ENCODE measurements around the gene TAOK3. TPM values are rescaled to one million over a fixed set of nuclear protein-coding genes. Genes with fewer than 3 reads are reported as not detected.

Gene TAOK3
- total and polyA plus RNA-seq, 9 of the 15 experiments (the other 6 are each of a cell fraction or from before 2014, with no cell fraction given) = 24.3 to 83.5 (median 47.1) TPM

DNA sequence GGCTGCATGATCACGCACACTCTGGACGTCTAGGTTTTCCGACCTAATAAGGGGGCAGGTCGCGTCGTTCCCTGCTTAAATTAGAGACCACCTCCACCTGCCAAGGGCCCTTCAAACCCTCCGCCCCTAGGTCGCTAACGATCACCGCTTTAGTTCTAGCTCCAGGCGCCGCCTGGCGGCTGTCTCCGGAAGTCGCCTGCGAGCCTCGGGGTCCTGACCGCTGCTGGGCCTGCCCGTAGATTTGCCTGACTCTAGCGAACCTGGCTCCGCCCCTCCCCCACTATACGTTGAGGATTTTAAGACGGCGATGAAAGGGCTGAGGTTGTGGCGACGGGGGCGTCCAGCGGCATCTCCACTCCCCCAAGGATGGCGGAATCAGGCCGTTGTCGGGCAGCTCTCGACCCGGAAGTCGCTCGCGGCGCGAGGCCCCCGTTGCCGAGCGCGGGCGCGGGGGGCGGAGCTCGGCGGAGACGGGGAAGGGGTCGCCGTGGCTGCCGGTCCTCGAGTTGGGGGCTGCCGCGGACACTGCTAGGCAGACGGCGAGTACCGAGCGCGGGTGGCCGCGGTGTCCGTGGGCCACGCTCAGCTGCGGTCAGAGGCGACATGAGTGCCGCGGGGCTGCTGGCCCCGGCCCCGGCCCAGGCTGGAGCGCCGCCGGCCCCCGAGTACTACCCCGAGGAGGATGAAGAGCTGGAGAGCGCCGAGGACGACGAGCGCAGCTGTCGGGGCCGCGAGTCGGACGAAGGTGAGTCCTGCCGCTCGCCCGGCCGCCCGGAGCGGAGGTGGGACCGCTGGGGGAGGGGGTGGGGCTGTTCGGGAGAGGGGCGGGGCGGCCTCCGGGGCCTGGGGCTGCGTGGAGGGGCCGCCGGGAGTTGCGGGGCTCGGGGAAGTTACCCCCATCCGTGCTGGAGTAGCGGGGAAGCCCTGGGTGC, 3.6 kb upstream of the TAOK3 start, which contains the start of gene SUDS3 (continued):
- TF ChIP-seq ZNF23 (CRISPR knock-in tag; IDR thresholded peaks at IDR 0.05) = no peak
- no peak for TF ChIP-seq COPS2 (conservative IDR thresholded peaks at IDR 0.05)
- TF ChIP-seq IFI16 (CRISPR knock-in tag; IDR thresholded peaks at IDR 0.05) = no peak
- no peak for TF ChIP-seq ZNF140 (CRISPR knock-in tag; IDR thresholded peaks at IDR 0.05)
- TF ChIP-seq ZMIZ1 (IDR thresholded peaks at IDR 0.05; ENCODE audit: low read depth in 2 of 2, low read length in 2 of 2) = 0 out of 4 replicates have a peak, but pooled peaks of 1 of the 2 experiments have one; percentile 40
- TF ChIP-seq STAG1 (CRISPR knock-in tag; IDR thresholded peaks at IDR 0.05; ENCODE audit: borderline replicate concordance) = peak; percentile 85
- no peak for TF ChIP-seq MTF1 (CRISPR knock-in tag; IDR thresholded peaks at IDR 0.05; ENCODE audit: borderline replicate concordance)
- no peak for TF ChIP-seq CHCHD3 (CRISPR knock-in tag; IDR thresholded peaks at IDR 0.05)
- no peak for TF ChIP-seq ZNF785 (CRISPR knock-in tag; IDR thresholded peaks at IDR 0.05)
- TF ChIP-seq SOX6 (IDR thresholded peaks at IDR 0.05) = no peak; the same call in 1 of the 2 replicates
- TF ChIP-seq FOXP4 (CRISPR knock-in tag; IDR thresholded peaks at IDR 0.05; ENCODE audit: borderline replicate concordance) = no peak
- TF ChIP-seq PRMT5 (CRISPR knock-in tag; IDR thresholded peaks at IDR 0.05) = no peak
- TF ChIP-seq U2AF2 (optimal IDR thresholded peaks at IDR 0.05; ENCODE audit: low read depth, low read length) = no peak
- 0 out of 2 replicates have a peak, but pooled peaks have one; percentile 37 for TF ChIP-seq BHLHE40 (IDR thresholded peaks at IDR 0.05; ENCODE audit: low read length)
- TF ChIP-seq, protein P1, sequence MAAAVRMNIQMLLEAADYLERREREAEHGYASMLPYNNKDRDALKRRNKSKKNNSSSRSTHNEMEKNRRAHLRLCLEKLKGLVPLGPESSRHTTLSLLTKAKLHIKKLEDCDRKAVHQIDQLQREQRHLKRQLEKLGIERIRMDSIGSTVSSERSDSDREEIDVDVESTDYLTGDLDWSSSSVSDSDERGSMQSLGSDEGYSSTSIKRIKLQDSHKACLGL (CRISPR knock-in tag; IDR thresholded peaks at IDR 0.05; ENCODE audit: borderline replicate concordance, poor library complexity, severe bottlenecking) = no peak
- TF ChIP-seq HNRNPLL (IDR thresholded peaks at IDR 0.05; ENCODE audit: low read depth, low read length, poor library complexity, severe bottlenecking) = peak; percentile 22
- no peak for TF ChIP-seq MECOM (CRISPR knock-in tag; IDR thresholded peaks at IDR 0.05)

All from K562 (cell line).